Gastrocnemius medialis (tissue), 4 donors: ENCODE results near the gene SRP19. TPM values are rescaled to one million over a fixed set of nuclear protein-coding genes. Genes with fewer than 3 reads are reported as not detected.

ENCODE experiments used
- ATAC-seq, 2 donors: fragments of 150-250 bp; one replicate each; pipeline ENCODE4 v1.9.1; 2016
- DNase-seq, 2 donors: peaks; one replicate each; pipeline ENCODE4 v3.0.0-alpha.2; 2019
- H3K27ac ChIP-seq, 4 donors: fragments of 200-600 bp; sonication (generic); 1 replicate in 1 of 4; 2 replicates in 3 of 4; pipeline ENCODE4 v1.5.1; 2016 to 2018; ENCODE audit warnings: mild to moderate bottlenecking in 2 of 4, moderate library complexity in 1 of 4
- H3K27me3 ChIP-seq, 3 donors: fragments of 200-600 bp; sonication (generic) in 2 of 3; 1 replicate in 1 of 3; 2 replicates in 2 of 3; pipeline versions ENCODE4 v1.5.1 to v1.6.0; 2016 to 2019; ENCODE audit warnings: mild to moderate bottlenecking in 1 of 3, moderate library complexity in 1 of 3
- H3K36me3 ChIP-seq, 2 donors: fragments of 200-600 bp; sonication (generic) in 1 of 2; one replicate each; pipeline ENCODE4 v1.5.1; 2017 to 2018
- H3K4me1 ChIP-seq, 2 donors: fragments of 200-600 bp; sonication (generic) in 1 of 2; one replicate each; pipeline ENCODE4 v1.5.1; 2016 to 2017; ENCODE audit warnings: mild to moderate bottlenecking in 2 of 2
- H3K4me3 ChIP-seq, 4 donors: fragments of 200-600 bp; sonication (generic) in 3 of 4; 1 replicate in 1 of 4; 2 replicates in 3 of 4; pipeline ENCODE4 v1.5.1; 2016 to 2019; ENCODE audit warnings: mild to moderate bottlenecking in 2 of 4
- H3K9me3 ChIP-seq, 3 donors: fragments of 200-600 bp; sonication (generic) in 2 of 3; 1 replicate in 1 of 3; 2 replicates in 2 of 3; pipeline ENCODE4 v1.5.1; 2016 to 2019
- POLR2A ChIP-seq, 2 donors: fragments of 450-650 bp; IDR thresholded peaks; one replicate each; pipeline ENCODE4 v1.6.1; 2017; ENCODE audit warnings: antibody characterized with exemption in 2 of 2, mild to moderate bottlenecking in 2 of 2, moderate library complexity in 2 of 2
- in situ Hi-C, 4 donors: fragments of 200-750 bp; cut with MboI; loops; one replicate each; pipeline versions ENCODE4 v1.15.0 to v1.8.0; 2017; ENCODE audit warnings: low sequenced_read_pairs in 4 of 4
- intact Hi-C: fragments of 100-400 bp; cut with DNase I; formaldehyde crosslinking; loops from one replicate; pipeline ENCODE4 v1.15.1; 2023; ENCODE audit warnings: low total_unique reads
- total RNA-seq, 4 donors: library from RNA; depleted of rRNA; stranded (reverse); fragments of >200 nt; gene quantifications; one replicate each; pipeline versions ENCODE4 v1.1.0 to v1.2.3, GENCODE V29; 2016
- TF ChIP-seq, protein P1 (sequence below), 5 experiments: fragments of 450-650 bp in 3 of 5; fragments of 200-600 bp in 2 of 5; sonication (generic) in 2 of 5; IDR thresholded peaks in 4 of 5; conservative IDR thresholded peaks in 1 of 5; 1 replicate in 4 of 5; 2 replicates in 1 of 5; pipeline ENCODE4 v1.5.1; 2016 to 2019; ENCODE audit warnings: antibody characterized with exemption in 5 of 5, mild to moderate bottlenecking in 3 of 5, moderate library complexity in 3 of 5

SRP19 gene
- total RNA-seq, result 10 to 100 TPM; 40.4 to 63.8 (median 55.0) TPM

DNA sequence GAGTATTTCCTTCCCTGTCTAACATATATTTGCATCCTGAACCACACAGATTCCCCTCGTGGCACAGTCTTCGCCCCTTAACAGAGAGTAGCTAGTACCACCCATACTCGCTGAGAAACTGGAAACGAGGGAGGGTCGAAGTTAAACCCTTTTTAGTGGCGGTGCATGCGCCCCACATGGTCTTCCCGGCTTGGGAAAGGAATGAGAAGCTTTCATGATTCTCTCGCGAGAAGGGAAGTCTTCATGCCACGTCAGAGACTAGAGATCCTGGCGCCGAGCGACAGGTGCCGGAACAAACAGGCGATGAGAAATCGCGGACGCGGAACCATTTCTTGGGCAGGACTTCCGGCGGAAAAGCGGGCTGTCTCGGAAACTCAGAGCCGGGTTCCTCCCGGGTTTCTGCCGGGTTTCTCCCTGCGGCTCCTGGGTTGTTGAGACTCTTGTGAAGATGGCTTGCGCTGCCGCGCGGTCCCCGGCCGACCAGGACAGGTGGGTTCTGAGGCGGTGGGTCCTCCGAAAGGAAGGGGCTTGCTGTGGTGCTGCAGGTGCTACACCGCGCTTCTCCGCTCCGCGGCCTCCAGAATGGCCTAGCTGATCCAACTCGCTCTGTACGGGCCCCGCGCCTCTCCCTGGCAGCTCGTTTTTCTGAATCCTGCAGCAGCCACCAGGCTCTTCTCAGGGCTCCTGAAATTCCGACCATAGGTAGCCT lies at the start of gene SRP19:
SRP19 (plus strand) TSS at position 359 of the 709 bp plus-strand sequence; CDS start at position 449, 90 bp downstream.
- in situ Hi-C loops (loop anchor here in 1 of 4 donors (10.0 kb wide), 1 partner anchor 54 kb away; no protein-coding TSS in a partner anchor), intact Hi-C loops (loop anchor here (1.0 to 10.0 kb wide), 3 partner anchors 60 to 654 kb away; partner anchors contain the start of gene YTHDC2)
- peak within 1 kb of the TSS; percentile 71 to 99 (median 89) for H3K4me3 ChIP-seq
- TF ChIP-seq, protein P1, sequence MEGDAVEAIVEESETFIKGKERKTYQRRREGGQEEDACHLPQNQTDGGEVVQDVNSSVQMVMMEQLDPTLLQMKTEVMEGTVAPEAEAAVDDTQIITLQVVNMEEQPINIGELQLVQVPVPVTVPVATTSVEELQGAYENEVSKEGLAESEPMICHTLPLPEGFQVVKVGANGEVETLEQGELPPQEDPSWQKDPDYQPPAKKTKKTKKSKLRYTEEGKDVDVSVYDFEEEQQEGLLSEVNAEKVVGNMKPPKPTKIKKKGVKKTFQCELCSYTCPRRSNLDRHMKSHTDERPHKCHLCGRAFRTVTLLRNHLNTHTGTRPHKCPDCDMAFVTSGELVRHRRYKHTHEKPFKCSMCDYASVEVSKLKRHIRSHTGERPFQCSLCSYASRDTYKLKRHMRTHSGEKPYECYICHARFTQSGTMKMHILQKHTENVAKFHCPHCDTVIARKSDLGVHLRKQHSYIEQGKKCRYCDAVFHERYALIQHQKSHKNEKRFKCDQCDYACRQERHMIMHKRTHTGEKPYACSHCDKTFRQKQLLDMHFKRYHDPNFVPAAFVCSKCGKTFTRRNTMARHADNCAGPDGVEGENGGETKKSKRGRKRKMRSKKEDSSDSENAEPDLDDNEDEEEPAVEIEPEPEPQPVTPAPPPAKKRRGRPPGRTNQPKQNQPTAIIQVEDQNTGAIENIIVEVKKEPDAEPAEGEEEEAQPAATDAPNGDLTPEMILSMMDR (IDR thresholded peaks at IDR 0.05 in 4 of 5, conservative IDR thresholded peaks at IDR 0.05 in 1 of 5), result no peak
- TF ChIP-seq POLR2A (IDR thresholded peaks at IDR 0.05), result peak; percentile 69 to 81
- peaks cover 20 to 25% of the 10 kb centered on the region in 2 donors for H3K4me1 ChIP-seq
- H3K9me3 ChIP-seq, result no peaks in the 10 kb centered on the region
- ATAC-seq (peak; percentile 99), DNase-seq (peak; percentile 92 to 94)
- no peaks in the 10 kb centered on the region for H3K27me3 ChIP-seq
- peaks cover 0 to 20% of the 10 kb centered on the region in 2 donors for H3K36me3 ChIP-seq
- peak within 1 kb of the TSS; percentile 84 to 90 (median 86) for H3K27ac ChIP-seq

DNA sequence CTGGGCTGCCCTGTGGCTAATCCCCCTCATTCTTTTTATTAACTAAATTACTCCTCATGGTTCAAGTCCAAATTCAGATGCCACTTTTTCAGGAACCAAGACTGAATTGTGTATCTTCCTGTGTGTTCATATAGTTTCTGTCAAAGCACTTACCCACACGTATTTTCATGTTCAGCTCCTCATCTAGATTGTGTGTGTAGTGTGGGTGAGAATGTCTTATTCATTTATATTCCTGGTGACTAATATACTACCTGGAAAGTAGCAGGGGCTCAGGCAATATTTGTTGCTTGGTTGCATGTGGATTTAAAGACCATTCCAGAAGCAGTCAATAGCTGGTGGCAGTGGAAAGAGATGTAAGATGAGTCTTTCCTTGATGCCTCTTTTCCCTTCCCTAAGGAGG lies 48.5 kb upstream of the SRP19 start:
- in situ Hi-C loops (no loop called here), intact Hi-C loops (no loop called here)
- H3K27ac ChIP-seq, result no peak overlapping the region
- no peaks in the 10 kb centered on the region for H3K27me3 ChIP-seq
- DNase-seq (no peak), ATAC-seq (no peak)
- H3K9me3 ChIP-seq, result no peaks in the 10 kb centered on the region
- H3K4me1 ChIP-seq, result no peaks in the 10 kb centered on the region
- no peak overlapping the region for H3K4me3 ChIP-seq
- no peak for TF ChIP-seq POLR2A (IDR thresholded peaks at IDR 0.05)
- TF ChIP-seq, protein P1 (IDR thresholded peaks at IDR 0.05 in 4 of 5, conservative IDR thresholded peaks at IDR 0.05 in 1 of 5), result no peak
- H3K36me3 ChIP-seq, result peaks cover 0 to 27% of the 10 kb centered on the region in 2 donors

GRCh38 chr5:112820246-112820645 lies 40.8 kb upstream of the SRP19 start:
- peaks cover 0 to 50% of the 10 kb centered on the region in 2 donors for H3K36me3 ChIP-seq

GRCh38 chr5:112822456-112822855 lies 38.6 kb upstream of the SRP19 start:
- H3K27me3 ChIP-seq, result no peaks in the 10 kb centered on the region
- H3K4me1 ChIP-seq, result no peaks in the 10 kb centered on the region
- TF ChIP-seq, protein P1 (IDR thresholded peaks at IDR 0.05 in 4 of 5, conservative IDR thresholded peaks at IDR 0.05 in 1 of 5), result no peak
- no peak for TF ChIP-seq POLR2A (IDR thresholded peaks at IDR 0.05)
- no peak for DNase-seq
- peaks cover 0 to 46% of the 10 kb centered on the region in 2 donors for H3K36me3 ChIP-seq
- intact Hi-C loops, result no loop called here
- no peak overlapping the region for H3K4me3 ChIP-seq
- ATAC-seq, result no peak
- H3K27ac ChIP-seq, result no peak overlapping the region
- in situ Hi-C loops, result no loop called here
- H3K9me3 ChIP-seq, result no peaks in the 10 kb centered on the region

More at GRCh38 chr5:112820246-112820645, 40.8 kb upstream of the SRP19 start:
- Histone ChIP-seq H3K9me3 (no peaks in the 10 kb centered on the region), H3K4me3 (no peak overlapping the region), H3K27me3 (no peaks in the 10 kb centered on the region), H3K27ac (no peak overlapping the region), H3K4me1 (no peaks in the 10 kb centered on the region)
- no peak for TF ChIP-seq POLR2A (IDR thresholded peaks at IDR 0.05)
- TF ChIP-seq, protein P1 (IDR thresholded peaks at IDR 0.05 in 4 of 5, conservative IDR thresholded peaks at IDR 0.05 in 1 of 5), result no peak
- ATAC-seq, result no peak
- in situ Hi-C loops (no loop called here), intact Hi-C loops (no loop called here)
- no peak for DNase-seq
